ENCODE data around the gene EHD4. TPM values are rescaled to one million over a fixed set of nuclear protein-coding genes. Genes with fewer than 3 reads are reported as not detected.

Gene EHD4
- total RNA-seq, 1 donor from 2014 or later = 24.6 TPM

DNA sequence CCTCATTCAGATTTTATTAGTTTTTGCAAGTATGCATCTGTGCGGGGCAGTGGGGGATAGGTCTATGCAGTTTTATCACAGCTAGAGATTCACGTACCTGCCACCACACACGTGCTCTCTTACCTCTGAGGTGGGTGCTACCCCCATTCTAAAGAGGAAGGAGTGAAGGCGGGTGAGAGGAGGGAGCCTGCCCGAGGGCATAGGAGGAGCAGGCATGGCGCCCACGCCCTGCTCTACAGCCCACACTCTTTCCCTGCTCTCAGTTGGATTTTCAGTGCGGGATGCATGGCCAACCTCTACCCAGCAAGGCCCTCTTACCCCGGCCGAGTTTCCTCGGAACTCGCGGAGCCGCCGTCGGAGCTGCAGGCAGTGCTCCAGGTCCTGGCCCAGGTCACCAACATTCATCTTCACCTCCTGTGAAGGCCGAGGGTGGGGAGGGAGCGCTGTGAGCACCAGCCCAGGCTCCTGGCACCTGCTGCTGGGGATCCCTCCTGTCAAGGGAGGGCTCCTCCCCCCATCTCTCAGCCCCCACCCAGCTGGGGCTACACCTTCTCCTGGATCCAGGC, 106.8 kb downstream of the EHD4 start:
- no peak overlapping the region for H3K27ac ChIP-seq
- no peaks in the 10 kb centered on the region for H3K36me3 ChIP-seq
- H3K4me1 ChIP-seq = no peaks in the 10 kb centered on the region
- no peaks in the 10 kb centered on the region for H3K9me3 ChIP-seq
- no peak overlapping the region for H3K4me3 ChIP-seq
- intact Hi-C loops (cut with DNase I) = no loop called here
- DNase-seq (ENCODE audit: extremely low spot score in 2 of 2) = no peak
- no peak for TF ChIP-seq CTCF (IDR thresholded peaks at IDR 0.05)
- TF ChIP-seq POLR2AphosphoS5 (IDR thresholded peaks at IDR 0.05; ENCODE audit: insufficient read depth in 1 of 2, low read depth in 1 of 2) = no peak
- TF ChIP-seq POLR2A (IDR thresholded peaks at IDR 0.05) = no peak
- H3K27me3 ChIP-seq = no peaks in the 10 kb centered on the region

DNA sequence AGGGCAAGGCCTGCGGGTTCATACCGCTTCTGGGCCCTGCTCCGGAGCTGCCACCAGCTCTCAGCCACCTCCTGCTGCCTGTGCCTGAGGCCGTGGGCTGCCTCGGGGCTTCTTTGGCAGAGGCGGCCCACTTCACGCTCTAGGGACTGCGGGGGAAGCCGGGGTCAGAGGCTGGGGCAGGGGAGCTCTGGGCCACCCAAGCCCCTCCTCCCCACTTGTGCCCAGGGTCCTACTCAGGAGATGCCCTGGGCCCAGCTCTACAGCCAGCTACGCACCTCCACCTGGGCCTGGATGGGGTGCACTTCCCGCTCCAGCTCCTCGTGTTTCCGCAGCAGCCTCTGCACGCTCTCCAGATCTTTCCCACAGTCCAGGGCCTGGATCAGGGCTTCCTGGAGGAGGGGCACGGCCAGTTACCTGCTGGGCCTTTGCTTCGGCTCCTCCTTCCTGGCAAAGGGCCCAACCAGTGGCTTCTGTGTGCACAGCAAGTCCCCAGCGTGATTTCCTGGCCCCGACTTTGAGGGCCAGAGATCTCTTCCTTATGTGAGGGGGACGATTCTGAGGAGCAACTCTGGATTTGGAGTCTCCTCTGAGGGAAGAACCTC, 109.7 kb downstream of the EHD4 start:
- Histone ChIP-seq H3K27me3 (no peaks in the 10 kb centered on the region), H3K4me3 (no peak overlapping the region), H3K4me1 (no peaks in the 10 kb centered on the region), H3K36me3 (no peaks in the 10 kb centered on the region), H3K27ac (no peak overlapping the region), H3K9me3 (no peaks in the 10 kb centered on the region)
- DNase-seq (ENCODE audit: extremely low spot score in 2 of 2) = no peak
- no peak for TF ChIP-seq POLR2AphosphoS5 (IDR thresholded peaks at IDR 0.05; ENCODE audit: insufficient read depth in 1 of 2, low read depth in 1 of 2)
- no peak for TF ChIP-seq CTCF (IDR thresholded peaks at IDR 0.05)
- no peak for TF ChIP-seq POLR2A (IDR thresholded peaks at IDR 0.05)
- intact Hi-C loops (cut with DNase I) = no loop called here

- Histone ChIP-seq H3K36me3 (no peaks in the 10 kb centered on the region), H3K9me3 (no peaks in the 10 kb centered on the region), H3K27ac (no peak overlapping the region), H3K4me1 (no peaks in the 10 kb centered on the region), H3K27me3 (no peaks in the 10 kb centered on the region), H3K4me3 (no peak overlapping the region)
- intact Hi-C loops (cut with DNase I) = no loop called here
- TF ChIP-seq POLR2A (IDR thresholded peaks at IDR 0.05) (no peak), CTCF (IDR thresholded peaks at IDR 0.05) (no peak), POLR2AphosphoS5 (IDR thresholded peaks at IDR 0.05; ENCODE audit: insufficient read depth in 1 of 2, low read depth in 1 of 2) (no peak)
- DNase-seq (ENCODE audit: extremely low spot score in 2 of 2) = no peak
These were observed 110.5 kb downstream of the EHD4 start for GRCh38 chr15:41861736-41862356.

GRCh38 chr15:41860049-41860828, 112.1 kb downstream of the EHD4 start:
- H3K4me3 ChIP-seq = no peak overlapping the region
- H3K27ac ChIP-seq = no peak overlapping the region
- no peaks in the 10 kb centered on the region for H3K36me3 ChIP-seq
- intact Hi-C loops (cut with DNase I) = no loop called here
- H3K27me3 ChIP-seq = no peaks in the 10 kb centered on the region
- H3K4me1 ChIP-seq = no peaks in the 10 kb centered on the region
- H3K9me3 ChIP-seq = no peaks in the 10 kb centered on the region
- TF ChIP-seq CTCF (IDR thresholded peaks at IDR 0.05) (no peak), POLR2AphosphoS5 (IDR thresholded peaks at IDR 0.05; ENCODE audit: insufficient read depth in 1 of 2, low read depth in 1 of 2) (no peak), POLR2A (IDR thresholded peaks at IDR 0.05) (no peak)
- no peak for DNase-seq (ENCODE audit: extremely low spot score in 2 of 2)

Measured in vagina (tissue), 2 donors.